ENCODE results near the gene OR14A2. TPM values are rescaled to one million over a fixed set of nuclear protein-coding genes. Genes with fewer than 3 reads are reported as not detected.

The OR14A2 gene
- total RNA-seq (2021; ENCODE audit: unreplicated experiment) (not detected), Bru-seq, nascent RNA (not detected), BruChase-seq, experiment 1, labeled RNA remaining after a 2-hour chase (not detected), BruChase-seq, experiment 2, labeled RNA remaining after a 6-hour chase (not detected)
- polyA plus RNA-seq (2012; ENCODE audit: insufficient read length) = not detected
- long read RNA-seq = 0 reads

- intact Hi-C loops (cut with micrococcal nuclease; ENCODE audit: unreplicated experiment) = no loop called here
- Histone ChIP-seq H3K27me3 (ENCODE audit: control insufficient read depth, insufficient read depth, low read length) (no peaks in the 10 kb centered on the region), H3K9me3 (ENCODE audit: control insufficient read depth, insufficient read depth, low read depth, low read length) (peaks cover 8% of the 10 kb centered on the region; the same call in 1 of the 2 replicates), H3K36me3 (ENCODE audit: control insufficient read depth, insufficient read depth, low read length) (no peaks in the 10 kb centered on the region), H3K27ac (ENCODE audit: low read length) (no peak within 1 kb of the TSS), H3K4me1 (ENCODE audit: control insufficient read depth, insufficient read depth, low read length) (no peaks in the 10 kb centered on the region), H3K4me3 (ENCODE audit: low read depth in 2 of 2, low read length in 2 of 2) (no peak within 1 kb of the TSS)
- TF ChIP-seq SIN3A (IDR thresholded peaks at IDR 0.05; ENCODE audit: borderline replicate concordance, insufficient read depth, low read depth, low read length) (no peak), POLR2AphosphoS5 (IDR thresholded peaks at IDR 0.05; ENCODE audit: low read depth, low read length) (no peak)
- TF ChIP-seq, protein P1, sequence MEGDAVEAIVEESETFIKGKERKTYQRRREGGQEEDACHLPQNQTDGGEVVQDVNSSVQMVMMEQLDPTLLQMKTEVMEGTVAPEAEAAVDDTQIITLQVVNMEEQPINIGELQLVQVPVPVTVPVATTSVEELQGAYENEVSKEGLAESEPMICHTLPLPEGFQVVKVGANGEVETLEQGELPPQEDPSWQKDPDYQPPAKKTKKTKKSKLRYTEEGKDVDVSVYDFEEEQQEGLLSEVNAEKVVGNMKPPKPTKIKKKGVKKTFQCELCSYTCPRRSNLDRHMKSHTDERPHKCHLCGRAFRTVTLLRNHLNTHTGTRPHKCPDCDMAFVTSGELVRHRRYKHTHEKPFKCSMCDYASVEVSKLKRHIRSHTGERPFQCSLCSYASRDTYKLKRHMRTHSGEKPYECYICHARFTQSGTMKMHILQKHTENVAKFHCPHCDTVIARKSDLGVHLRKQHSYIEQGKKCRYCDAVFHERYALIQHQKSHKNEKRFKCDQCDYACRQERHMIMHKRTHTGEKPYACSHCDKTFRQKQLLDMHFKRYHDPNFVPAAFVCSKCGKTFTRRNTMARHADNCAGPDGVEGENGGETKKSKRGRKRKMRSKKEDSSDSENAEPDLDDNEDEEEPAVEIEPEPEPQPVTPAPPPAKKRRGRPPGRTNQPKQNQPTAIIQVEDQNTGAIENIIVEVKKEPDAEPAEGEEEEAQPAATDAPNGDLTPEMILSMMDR (IDR thresholded peaks at IDR 0.05) = no peak
- TF ChIP-seq, protein P2, sequence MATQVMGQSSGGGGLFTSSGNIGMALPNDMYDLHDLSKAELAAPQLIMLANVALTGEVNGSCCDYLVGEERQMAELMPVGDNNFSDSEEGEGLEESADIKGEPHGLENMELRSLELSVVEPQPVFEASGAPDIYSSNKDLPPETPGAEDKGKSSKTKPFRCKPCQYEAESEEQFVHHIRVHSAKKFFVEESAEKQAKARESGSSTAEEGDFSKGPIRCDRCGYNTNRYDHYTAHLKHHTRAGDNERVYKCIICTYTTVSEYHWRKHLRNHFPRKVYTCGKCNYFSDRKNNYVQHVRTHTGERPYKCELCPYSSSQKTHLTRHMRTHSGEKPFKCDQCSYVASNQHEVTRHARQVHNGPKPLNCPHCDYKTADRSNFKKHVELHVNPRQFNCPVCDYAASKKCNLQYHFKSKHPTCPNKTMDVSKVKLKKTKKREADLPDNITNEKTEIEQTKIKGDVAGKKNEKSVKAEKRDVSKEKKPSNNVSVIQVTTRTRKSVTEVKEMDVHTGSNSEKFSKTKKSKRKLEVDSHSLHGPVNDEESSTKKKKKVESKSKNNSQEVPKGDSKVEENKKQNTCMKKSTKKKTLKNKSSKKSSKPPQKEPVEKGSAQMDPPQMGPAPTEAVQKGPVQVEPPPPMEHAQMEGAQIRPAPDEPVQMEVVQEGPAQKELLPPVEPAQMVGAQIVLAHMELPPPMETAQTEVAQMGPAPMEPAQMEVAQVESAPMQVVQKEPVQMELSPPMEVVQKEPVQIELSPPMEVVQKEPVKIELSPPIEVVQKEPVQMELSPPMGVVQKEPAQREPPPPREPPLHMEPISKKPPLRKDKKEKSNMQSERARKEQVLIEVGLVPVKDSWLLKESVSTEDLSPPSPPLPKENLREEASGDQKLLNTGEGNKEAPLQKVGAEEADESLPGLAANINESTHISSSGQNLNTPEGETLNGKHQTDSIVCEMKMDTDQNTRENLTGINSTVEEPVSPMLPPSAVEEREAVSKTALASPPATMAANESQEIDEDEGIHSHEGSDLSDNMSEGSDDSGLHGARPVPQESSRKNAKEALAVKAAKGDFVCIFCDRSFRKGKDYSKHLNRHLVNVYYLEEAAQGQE (IDR thresholded peaks at IDR 0.05; ENCODE audit: insufficient read depth in 1 of 2, low read depth in 2 of 2, low read length in 1 of 2) = no peak
- CTCF ChIA-PET = no interaction called here
- no peak for ATAC-seq
- no TSS peak for BruUV-seq (replicated peaks)
- POLR2A ChIA-PET = no interaction called here
- no peak for DNase-seq (ENCODE audit: low read depth, low spot score)
- in situ Hi-C loops (cut with HindIII; ENCODE audit: low pct_unique_long_range_greater_than_20kb, low sequenced_read_pairs) = no loop called here
Measured at GRCh38 chr1:247748041-247748440, at the start of gene OR14A2. Gene OR14A2 (minus strand): TSS chr1:247748141.

- H3K36me3 ChIP-seq (ENCODE audit: control insufficient read depth, insufficient read depth, low read length) = no peaks in the 10 kb centered on the region
- no peak for TF ChIP-seq TCF7L2 (IDR thresholded peaks at IDR 0.05; ENCODE audit: low read depth, low read length)
- TF ChIP-seq SIN3A (IDR thresholded peaks at IDR 0.05; ENCODE audit: borderline replicate concordance, insufficient read depth, low read depth, low read length) = no peak
- TF ChIP-seq, protein P1 (IDR thresholded peaks at IDR 0.05) = no peak
- no peak for TF ChIP-seq POLR2AphosphoS5 (IDR thresholded peaks at IDR 0.05; ENCODE audit: low read depth, low read length)
- TF ChIP-seq, protein P2 (IDR thresholded peaks at IDR 0.05; ENCODE audit: insufficient read depth in 1 of 2, low read depth in 2 of 2, low read length in 1 of 2) = no peak
- H3K9me3 ChIP-seq (ENCODE audit: control insufficient read depth, insufficient read depth, low read depth, low read length) = 0 out of 2 replicates have a peak, but pooled peaks cover 6% of the 10 kb centered on the region
- H3K27me3 ChIP-seq (ENCODE audit: control insufficient read depth, insufficient read depth, low read length) = no peaks in the 10 kb centered on the region
- ChIA-PET POLR2A (no interaction called here), CTCF (no interaction called here)
- ATAC-seq = no peak
- H3K27ac ChIP-seq (ENCODE audit: low read length) = no peak overlapping the region
- BruUV-seq (replicated peaks) = no TSS peak
- DNase-seq (ENCODE audit: low read depth, low spot score) = no peak
- no peak overlapping the region for H3K4me3 ChIP-seq (ENCODE audit: low read depth in 2 of 2, low read length in 2 of 2)
- in situ Hi-C loops (cut with HindIII; ENCODE audit: low pct_unique_long_range_greater_than_20kb, low sequenced_read_pairs) (no loop called here), intact Hi-C loops (cut with micrococcal nuclease; ENCODE audit: unreplicated experiment) (no loop called here)
- no peaks in the 10 kb centered on the region for H3K4me1 ChIP-seq (ENCODE audit: control insufficient read depth, insufficient read depth, low read length)
Measured at GRCh38 chr1:247797518-247797917, 49.6 kb upstream of the OR14A2 start.
